ENCODE results near the gene RNF217. TPM values are rescaled to one million over a fixed set of nuclear protein-coding genes. Genes with fewer than 3 reads are reported as not detected.

The RNF217 gene
- total RNA-seq, 1 donor from 2014 or later: 51.5 TPM

DNA sequence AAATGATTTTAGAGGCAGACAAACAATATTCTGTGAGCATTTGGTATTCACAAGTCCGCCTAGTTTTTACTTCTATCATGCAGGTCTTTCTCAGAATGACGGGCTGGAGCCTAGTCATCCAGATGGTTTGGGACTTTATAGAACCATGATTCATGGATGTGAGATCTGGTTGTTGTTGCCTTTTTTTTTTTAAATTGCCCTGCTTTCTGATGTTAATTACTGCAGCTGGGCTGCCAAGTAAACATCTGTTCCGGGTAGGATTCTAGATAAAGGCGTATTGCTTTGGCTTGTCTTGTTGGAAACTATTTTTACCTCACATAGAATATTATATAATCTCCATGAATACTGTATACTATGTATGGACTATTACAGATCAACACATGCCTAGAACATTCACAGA, 58.1 kb downstream of the RNF217 start:
- DNase-seq (ENCODE audit: low spot score): no peak
- H3K4me1 Mint-ChIP-seq (ENCODE audit: low read depth): peaks cover 19% of the 10 kb centered on the region
- H3K27ac Mint-ChIP-seq (ENCODE audit: unreplicated experiment): no peak overlapping the region
- no peak overlapping the region for H3K4me3 Mint-ChIP-seq (ENCODE audit: unreplicated experiment)
- no peaks in the 10 kb centered on the region for H3K9me3 Mint-ChIP-seq (ENCODE audit: low read depth)
- no peaks in the 10 kb centered on the region for H3K27me3 Mint-ChIP-seq (ENCODE audit: low read depth)
- TF ChIP-seq, protein P1, sequence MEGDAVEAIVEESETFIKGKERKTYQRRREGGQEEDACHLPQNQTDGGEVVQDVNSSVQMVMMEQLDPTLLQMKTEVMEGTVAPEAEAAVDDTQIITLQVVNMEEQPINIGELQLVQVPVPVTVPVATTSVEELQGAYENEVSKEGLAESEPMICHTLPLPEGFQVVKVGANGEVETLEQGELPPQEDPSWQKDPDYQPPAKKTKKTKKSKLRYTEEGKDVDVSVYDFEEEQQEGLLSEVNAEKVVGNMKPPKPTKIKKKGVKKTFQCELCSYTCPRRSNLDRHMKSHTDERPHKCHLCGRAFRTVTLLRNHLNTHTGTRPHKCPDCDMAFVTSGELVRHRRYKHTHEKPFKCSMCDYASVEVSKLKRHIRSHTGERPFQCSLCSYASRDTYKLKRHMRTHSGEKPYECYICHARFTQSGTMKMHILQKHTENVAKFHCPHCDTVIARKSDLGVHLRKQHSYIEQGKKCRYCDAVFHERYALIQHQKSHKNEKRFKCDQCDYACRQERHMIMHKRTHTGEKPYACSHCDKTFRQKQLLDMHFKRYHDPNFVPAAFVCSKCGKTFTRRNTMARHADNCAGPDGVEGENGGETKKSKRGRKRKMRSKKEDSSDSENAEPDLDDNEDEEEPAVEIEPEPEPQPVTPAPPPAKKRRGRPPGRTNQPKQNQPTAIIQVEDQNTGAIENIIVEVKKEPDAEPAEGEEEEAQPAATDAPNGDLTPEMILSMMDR (IDR thresholded peaks at IDR 0.05): no peak
- H3K36me3 Mint-ChIP-seq (ENCODE audit: low read depth): peaks cover 2% of the 10 kb centered on the region

DNA sequence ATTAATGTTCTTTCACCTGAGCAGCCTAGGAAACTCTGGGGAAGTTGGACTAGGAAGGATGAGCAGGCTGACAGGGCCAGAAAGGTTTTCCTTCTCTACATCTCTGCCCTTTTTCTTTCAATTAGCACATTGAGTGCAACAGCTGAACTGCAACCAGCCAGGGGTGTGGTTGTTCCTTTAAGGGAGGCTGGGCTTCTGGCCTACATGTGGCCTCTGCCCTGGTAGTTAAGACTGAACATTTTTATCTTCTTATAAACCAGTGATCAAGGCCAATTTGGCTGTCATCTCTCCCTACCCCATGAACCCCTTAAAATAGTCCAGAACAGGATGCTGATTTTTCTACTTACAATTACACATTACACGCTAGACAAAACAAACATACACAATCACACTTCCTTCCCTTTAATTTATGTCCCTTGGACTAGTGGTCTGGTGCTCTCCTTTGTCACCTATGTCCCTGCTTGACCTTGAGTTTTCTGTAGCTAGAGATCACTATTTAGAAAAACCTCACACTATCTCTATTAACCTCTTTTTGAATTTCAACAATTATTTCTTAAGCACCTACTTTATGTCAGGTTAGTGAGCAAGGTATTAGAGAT, 60.3 kb downstream of the RNF217 start:
- Mint-ChIP-seq H3K4me1 (ENCODE audit: low read depth) (peaks cover 19% of the 10 kb centered on the region), H3K36me3 (ENCODE audit: low read depth) (peaks cover 3% of the 10 kb centered on the region)
- TF ChIP-seq, protein P1 (IDR thresholded peaks at IDR 0.05): no peak

DNA sequence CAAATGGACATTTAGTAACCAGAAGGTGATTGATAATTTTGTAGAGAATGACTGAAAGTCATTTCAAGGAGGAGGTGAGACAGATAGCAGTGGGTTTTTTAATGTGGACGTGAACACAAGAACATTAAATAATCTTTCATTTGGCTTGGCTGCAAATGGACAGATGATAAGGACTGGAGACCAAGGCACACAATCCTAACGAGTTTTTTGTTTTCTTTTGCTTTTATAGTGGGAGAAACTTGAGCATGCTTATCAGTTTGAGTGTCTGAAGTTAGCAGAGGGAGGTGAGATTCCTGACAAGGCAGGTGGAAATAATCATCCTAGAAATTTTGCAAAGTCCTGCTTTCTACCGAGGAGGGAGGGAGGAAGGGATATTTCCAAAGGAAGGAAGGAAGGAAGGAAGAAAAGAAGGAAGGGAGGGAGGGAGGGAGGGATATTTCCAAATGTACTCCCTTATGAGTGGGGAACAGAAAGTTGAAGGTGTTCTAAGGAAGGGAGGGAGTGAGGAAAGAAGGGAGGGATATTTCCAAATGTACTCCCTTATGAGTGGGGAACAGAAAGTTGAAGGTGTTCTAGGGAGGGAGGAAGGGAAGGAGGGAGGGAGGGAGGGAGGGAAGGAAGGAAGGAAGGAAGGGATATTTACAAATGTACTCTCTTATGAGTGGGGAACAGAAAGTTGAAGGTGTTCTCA, 63.1 kb downstream of the RNF217 start:
- no peak overlapping the region for H3K27ac Mint-ChIP-seq (ENCODE audit: unreplicated experiment)
- H3K27me3 Mint-ChIP-seq (ENCODE audit: low read depth): no peaks in the 10 kb centered on the region
- H3K4me1 Mint-ChIP-seq (ENCODE audit: low read depth): peaks cover 9% of the 10 kb centered on the region
- H3K36me3 Mint-ChIP-seq (ENCODE audit: low read depth): peaks cover 3% of the 10 kb centered on the region
- H3K9me3 Mint-ChIP-seq (ENCODE audit: low read depth): peaks cover 5% of the 10 kb centered on the region
- TF ChIP-seq, protein P1 (IDR thresholded peaks at IDR 0.05): no peak
- no peak overlapping the region for H3K4me3 Mint-ChIP-seq (ENCODE audit: unreplicated experiment)
- DNase-seq (ENCODE audit: low spot score): no peak

More for the DNA sequence above, 60.3 kb downstream of the RNF217 start:
- no peak overlapping the region for H3K4me3 Mint-ChIP-seq (ENCODE audit: unreplicated experiment)
- peaks cover 4% of the 10 kb centered on the region for H3K9me3 Mint-ChIP-seq (ENCODE audit: low read depth)
- no peak for DNase-seq (ENCODE audit: low spot score)
- no peak overlapping the region for H3K27ac Mint-ChIP-seq (ENCODE audit: unreplicated experiment)
- H3K27me3 Mint-ChIP-seq (ENCODE audit: low read depth): no peaks in the 10 kb centered on the region

DNA sequence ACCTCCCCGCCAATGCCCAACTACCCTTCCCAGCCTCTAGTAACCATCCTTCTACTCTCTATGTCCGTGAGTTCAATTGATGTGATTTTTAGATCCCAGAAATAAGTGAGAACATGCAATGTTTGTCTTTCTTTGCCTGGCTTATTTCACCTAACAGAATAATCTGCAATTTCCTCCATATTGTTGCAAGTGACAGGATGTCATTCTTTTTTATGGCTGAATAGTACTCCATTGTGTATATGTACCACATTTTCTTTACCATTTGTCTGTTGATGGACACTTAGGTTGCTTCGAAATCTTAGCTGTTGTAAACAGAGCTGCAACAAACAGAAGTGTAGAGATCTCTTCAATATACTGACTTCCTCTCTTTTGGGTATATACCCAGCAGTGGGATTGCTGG, 65.0 kb downstream of the RNF217 start:
- Mint-ChIP-seq H3K27me3 (ENCODE audit: low read depth) (no peaks in the 10 kb centered on the region), H3K4me1 (ENCODE audit: low read depth) (peaks cover 17% of the 10 kb centered on the region), H3K27ac (ENCODE audit: unreplicated experiment) (no peak overlapping the region), H3K4me3 (ENCODE audit: unreplicated experiment) (no peak overlapping the region), H3K36me3 (ENCODE audit: low read depth) (peaks cover 5% of the 10 kb centered on the region), H3K9me3 (ENCODE audit: low read depth) (peaks cover 9% of the 10 kb centered on the region)
- no peak for DNase-seq (ENCODE audit: low spot score)
- TF ChIP-seq, protein P1 (IDR thresholded peaks at IDR 0.05): no peak

DNA sequence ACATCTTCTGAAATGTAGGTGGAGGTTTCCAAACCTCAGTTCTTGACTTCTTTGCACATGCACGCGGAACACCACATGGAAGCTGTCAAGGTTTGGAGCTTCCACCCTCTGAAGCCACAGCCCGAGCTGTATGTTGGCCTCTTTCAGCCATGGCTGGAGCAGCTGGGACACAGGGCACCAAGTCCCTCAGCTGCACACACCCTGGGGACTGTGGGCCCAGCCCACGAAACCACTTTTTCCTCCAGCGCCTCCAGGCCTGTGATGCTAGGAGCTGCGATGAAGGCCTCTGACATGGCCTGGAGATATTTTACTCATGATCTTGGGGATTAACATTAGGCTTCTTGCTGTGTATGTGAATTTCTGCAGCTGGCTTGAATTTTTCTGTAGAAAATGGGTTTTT, 68.7 kb downstream of the RNF217 start:
- peaks cover 17% of the 10 kb centered on the region for H3K4me1 Mint-ChIP-seq (ENCODE audit: low read depth)
- H3K36me3 Mint-ChIP-seq (ENCODE audit: low read depth): peaks cover 5% of the 10 kb centered on the region
- H3K4me3 Mint-ChIP-seq (ENCODE audit: unreplicated experiment): no peak overlapping the region
- H3K27ac Mint-ChIP-seq (ENCODE audit: unreplicated experiment): no peak overlapping the region
- TF ChIP-seq, protein P1 (IDR thresholded peaks at IDR 0.05): no peak
- peaks cover 10% of the 10 kb centered on the region for H3K9me3 Mint-ChIP-seq (ENCODE audit: low read depth)
- no peaks in the 10 kb centered on the region for H3K27me3 Mint-ChIP-seq (ENCODE audit: low read depth)
- DNase-seq (ENCODE audit: low spot score): no peak

All from chondrocyte (in vitro differentiated cells).